IMR-90 (cell line): ENCODE measurements around the gene NEAT1. TPM values are rescaled to one million over a fixed set of nuclear protein-coding genes. Genes with fewer than 3 reads are reported as not detected.

Experiments
- ELK1 ChIP-seq: fragments of 150-350 bp; IDR thresholded peaks from 2 replicates; pipeline ENCODE4 v1.6.1; 2016; ENCODE audit warnings: low read depth, mild to moderate bottlenecking, low read length, moderate library complexity, borderline replicate concordance
- RCOR1 ChIP-seq: IDR thresholded peaks from 2 replicates; pipeline ENCODE4 v1.6.1; 2012; ENCODE audit warnings: mild to moderate bottlenecking, low read length, improper control_type of control experiment; ENCODE audit not compliant: insufficient replicate concordance
- polyA plus RNA-seq, 3 experiments: library from polyadenylated mRNA; depleted of rRNA; stranded (reverse); fragments of >200 nt; gene quantifications; 2 replicates each; pipeline ENCODE4 v1.2.3, GENCODE V29; 2012; ENCODE audit warnings: low replicate concordance in 1 of 3
- total RNA-seq: library from RNA; depleted of rRNA; stranded (reverse); fragments of >200 nt; gene quantifications from 2 replicates; pipeline ENCODE4 v1.2.3, GENCODE V29; 2012

NEAT1 gene
- total and polyA plus RNA-seq, 2 of the 4 experiments (the other 2 are of a cell fraction): 30.1 to 114 TPM

- TF ChIP-seq RCOR1: no peak
- TF ChIP-seq ELK1: no peak
Observed at GRCh38 chr11:65415499-65416340, 6.9 kb upstream of the NEAT1 start (continued).
